ENCODE data around the gene PHACTR1. TPM values are rescaled to one million over a fixed set of nuclear protein-coding genes. Genes with fewer than 3 reads are reported as not detected.

Gene PHACTR1
- total and polyA plus RNA-seq, 4 donors = 18.1 to 49.0 (median 39.5) TPM

- WGBS (ENCODE audit: insufficient coverage) = no CpG with 5 or more reads among the region's 1 CpG
- Histone ChIP-seq H3K9me3 (ENCODE audit: control insufficient read depth, insufficient read depth, low read length) (no peaks in the 10 kb centered on the region), H3K27me3 (ENCODE audit: control insufficient read depth, insufficient read depth, low read length) (no peaks in the 10 kb centered on the region), H3K27ac (ENCODE audit: low read depth, low read length) (no peak overlapping the region), H3K4me1 (ENCODE audit: control insufficient read depth, insufficient read depth, low read length) (no peaks in the 10 kb centered on the region), H3K4me3 (ENCODE audit: low read depth, low read length) (no peak overlapping the region), H3K36me3 (ENCODE audit: control insufficient read depth, insufficient read depth, low read length) (no peaks in the 10 kb centered on the region)
- DNase-seq (ENCODE audit: low read depth in 4 of 6, low spot score in 6 of 6) = no peak
Observed at GRCh38 chr6:13191461-13191860, 474.9 kb downstream of the PHACTR1 start.

- H3K9me3 ChIP-seq (ENCODE audit: control insufficient read depth, insufficient read depth, low read length) = no peaks in the 10 kb centered on the region
- H3K27ac ChIP-seq (ENCODE audit: low read depth, low read length) = no peak overlapping the region
- no peaks in the 10 kb centered on the region for H3K36me3 ChIP-seq (ENCODE audit: control insufficient read depth, insufficient read depth, low read length)
- 72% methylated on average over 3 of the region's 6 CpGs for WGBS (ENCODE audit: insufficient coverage)
- H3K4me1 ChIP-seq (ENCODE audit: control insufficient read depth, insufficient read depth, low read length) = no peaks in the 10 kb centered on the region
- H3K4me3 ChIP-seq (ENCODE audit: low read depth, low read length) = no peak overlapping the region
- no peaks in the 10 kb centered on the region for H3K27me3 ChIP-seq (ENCODE audit: control insufficient read depth, insufficient read depth, low read length)
- peak in 2 of 6 donors; percentile 49 to 59 for DNase-seq (ENCODE audit: low read depth in 4 of 6, low spot score in 6 of 6)
Observed at GRCh38 chr6:13194852-13195251, 478.3 kb downstream of the PHACTR1 start.

- Histone ChIP-seq H3K9me3 (ENCODE audit: control insufficient read depth, insufficient read depth, low read length) (no peaks in the 10 kb centered on the region), H3K4me1 (ENCODE audit: control insufficient read depth, insufficient read depth, low read length) (no peaks in the 10 kb centered on the region), H3K27me3 (ENCODE audit: control insufficient read depth, insufficient read depth, low read length) (no peaks in the 10 kb centered on the region), H3K36me3 (ENCODE audit: control insufficient read depth, insufficient read depth, low read length) (no peaks in the 10 kb centered on the region), H3K27ac (ENCODE audit: low read depth, low read length) (no peak overlapping the region), H3K4me3 (ENCODE audit: low read depth, low read length) (no peak overlapping the region)
- peak in 1 of 6 donors; percentile 79 for DNase-seq (ENCODE audit: low read depth in 4 of 6, low spot score in 6 of 6)
- WGBS (ENCODE audit: insufficient coverage) = 59% methylated on average over 4 of the region's 5 CpGs
Observed at GRCh38 chr6:13195803-13196202, 479.2 kb downstream of the PHACTR1 start.

- Histone ChIP-seq H3K9me3 (ENCODE audit: control insufficient read depth, insufficient read depth, low read length) (no peaks in the 10 kb centered on the region), H3K4me1 (ENCODE audit: control insufficient read depth, insufficient read depth, low read length) (no peaks in the 10 kb centered on the region), H3K36me3 (ENCODE audit: control insufficient read depth, insufficient read depth, low read length) (no peaks in the 10 kb centered on the region), H3K27ac (ENCODE audit: low read depth, low read length) (no peak overlapping the region), H3K4me3 (ENCODE audit: low read depth, low read length) (no peak overlapping the region), H3K27me3 (ENCODE audit: control insufficient read depth, insufficient read depth, low read length) (no peaks in the 10 kb centered on the region)
- no peak for DNase-seq (ENCODE audit: low read depth in 4 of 6, low spot score in 6 of 6)
- WGBS (ENCODE audit: insufficient coverage) = 85% methylated on average over 3 of the region's 6 CpGs
Observed at GRCh38 chr6:13198168-13198567, 481.6 kb downstream of the PHACTR1 start.

GRCh38 chr6:13201336-13201735, 484.8 kb downstream of the PHACTR1 start:
- 98% methylated on average over 6 of the region's 6 CpGs for WGBS (ENCODE audit: insufficient coverage)
- H3K36me3 ChIP-seq (ENCODE audit: control insufficient read depth, insufficient read depth, low read length) = peaks cover 6% of the 10 kb centered on the region
- H3K27me3 ChIP-seq (ENCODE audit: control insufficient read depth, insufficient read depth, low read length) = no peaks in the 10 kb centered on the region
- no peaks in the 10 kb centered on the region for H3K9me3 ChIP-seq (ENCODE audit: control insufficient read depth, insufficient read depth, low read length)
- H3K4me1 ChIP-seq (ENCODE audit: control insufficient read depth, insufficient read depth, low read length) = no peaks in the 10 kb centered on the region
- H3K27ac ChIP-seq (ENCODE audit: low read depth, low read length) = no peak overlapping the region
- no peak overlapping the region for H3K4me3 ChIP-seq (ENCODE audit: low read depth, low read length)
- DNase-seq (ENCODE audit: low read depth in 4 of 6, low spot score in 6 of 6) = no peak

- WGBS (ENCODE audit: insufficient coverage) = no CpG with 5 or more reads among the region's 4 CpGs
- DNase-seq (ENCODE audit: low read depth in 4 of 6, low spot score in 6 of 6) = no peak
- Histone ChIP-seq H3K9me3 (ENCODE audit: control insufficient read depth, insufficient read depth, low read length) (no peaks in the 10 kb centered on the region), H3K4me3 (ENCODE audit: low read depth, low read length) (no peak overlapping the region), H3K27ac (ENCODE audit: low read depth, low read length) (no peak overlapping the region), H3K4me1 (ENCODE audit: control insufficient read depth, insufficient read depth, low read length) (no peaks in the 10 kb centered on the region), H3K27me3 (ENCODE audit: control insufficient read depth, insufficient read depth, low read length) (no peaks in the 10 kb centered on the region), H3K36me3 (ENCODE audit: control insufficient read depth, insufficient read depth, low read length) (peaks cover 6% of the 10 kb centered on the region)
Observed at GRCh38 chr6:13203145-13203544, 486.6 kb downstream of the PHACTR1 start.

- H3K36me3 ChIP-seq (ENCODE audit: control insufficient read depth, insufficient read depth, low read length) = peaks cover 6% of the 10 kb centered on the region
- no peak overlapping the region for H3K27ac ChIP-seq (ENCODE audit: low read depth, low read length)
- H3K9me3 ChIP-seq (ENCODE audit: control insufficient read depth, insufficient read depth, low read length) = no peaks in the 10 kb centered on the region
- DNase-seq (ENCODE audit: low read depth in 4 of 6, low spot score in 6 of 6) = no peak
- 92% methylated on average over 6 of the region's 6 CpGs for WGBS (ENCODE audit: insufficient coverage)
- H3K4me3 ChIP-seq (ENCODE audit: low read depth, low read length) = no peak overlapping the region
- no peaks in the 10 kb centered on the region for H3K4me1 ChIP-seq (ENCODE audit: control insufficient read depth, insufficient read depth, low read length)
- H3K27me3 ChIP-seq (ENCODE audit: control insufficient read depth, insufficient read depth, low read length) = no peaks in the 10 kb centered on the region
Observed at GRCh38 chr6:13205106-13205505, 488.5 kb downstream of the PHACTR1 start.

- DNase-seq (ENCODE audit: low read depth in 4 of 6, low spot score in 6 of 6) = no peak
- Histone ChIP-seq H3K9me3 (ENCODE audit: control insufficient read depth, insufficient read depth, low read length) (no peaks in the 10 kb centered on the region), H3K36me3 (ENCODE audit: control insufficient read depth, insufficient read depth, low read length) (peaks cover 5% of the 10 kb centered on the region), H3K4me1 (ENCODE audit: control insufficient read depth, insufficient read depth, low read length) (no peaks in the 10 kb centered on the region), H3K27ac (ENCODE audit: low read depth, low read length) (no peak overlapping the region), H3K27me3 (ENCODE audit: control insufficient read depth, insufficient read depth, low read length) (no peaks in the 10 kb centered on the region), H3K4me3 (ENCODE audit: low read depth, low read length) (no peak overlapping the region)
- WGBS (ENCODE audit: insufficient coverage) = 100% methylated on average over 1 of the region's 1 CpG
Observed at GRCh38 chr6:13212096-13212495, 495.5 kb downstream of the PHACTR1 start.

- WGBS (ENCODE audit: insufficient coverage) = 93% methylated on average over 14 of the region's 14 CpGs
- no peak overlapping the region for H3K27ac ChIP-seq (ENCODE audit: low read depth, low read length)
Observed at GRCh38 chr6:13212538-13212937, 496.0 kb downstream of the PHACTR1 start.

GRCh38 chr6:13215390-13215789, 498.8 kb downstream of the PHACTR1 start:
- H3K9me3 ChIP-seq (ENCODE audit: control insufficient read depth, insufficient read depth, low read length) = no peaks in the 10 kb centered on the region
- WGBS (ENCODE audit: insufficient coverage) = 100% methylated on average over 1 of the region's 2 CpGs
- H3K27ac ChIP-seq (ENCODE audit: low read depth, low read length) = no peak overlapping the region
- no peak overlapping the region for H3K4me3 ChIP-seq (ENCODE audit: low read depth, low read length)
- H3K27me3 ChIP-seq (ENCODE audit: control insufficient read depth, insufficient read depth, low read length) = no peaks in the 10 kb centered on the region
- DNase-seq (ENCODE audit: low read depth in 4 of 6, low spot score in 6 of 6) = no peak
- H3K4me1 ChIP-seq (ENCODE audit: control insufficient read depth, insufficient read depth, low read length) = no peaks in the 10 kb centered on the region
- H3K36me3 ChIP-seq (ENCODE audit: control insufficient read depth, insufficient read depth, low read length) = peaks cover 5% of the 10 kb centered on the region

More at GRCh38 chr6:13212538-13212937, 496.0 kb downstream of the PHACTR1 start:
- no peak for DNase-seq (ENCODE audit: low read depth in 4 of 6, low spot score in 6 of 6)
- no peaks in the 10 kb centered on the region for H3K4me1 ChIP-seq (ENCODE audit: control insufficient read depth, insufficient read depth, low read length)
- no peaks in the 10 kb centered on the region for H3K27me3 ChIP-seq (ENCODE audit: control insufficient read depth, insufficient read depth, low read length)
- H3K36me3 ChIP-seq (ENCODE audit: control insufficient read depth, insufficient read depth, low read length) = peaks cover 5% of the 10 kb centered on the region
- H3K9me3 ChIP-seq (ENCODE audit: control insufficient read depth, insufficient read depth, low read length) = no peaks in the 10 kb centered on the region
- no peak overlapping the region for H3K4me3 ChIP-seq (ENCODE audit: low read depth, low read length)

All from spinal cord (tissue), 10 donors.